KMS-11 (cell line): Measurements from ENCODE around the gene DISP2.
A peak's percentile ranks its signal among the peaks of the same experiment; 100 is the strongest.

Experiments
- H2AFZ ChIP-seq: fragments of 200-600 bp; sonication (generic); 2 replicates; pipeline ENCODE4 v1.6.1; 2016; ENCODE audit warnings: antibody characterized with exemption, mixed run types, low read depth
- H3K27ac ChIP-seq: fragments of 200-600 bp; sonication (generic); 2 replicates; pipeline ENCODE4 v1.6.1; 2016; ENCODE audit warnings: mild to moderate bottlenecking, mixed run types
- H3K27me3 ChIP-seq: fragments of 200-600 bp; sonication (generic); 2 replicates; pipeline ENCODE4 v1.6.1; 2017; ENCODE audit warnings: mild to moderate bottlenecking, low read depth, mixed run types, moderate library complexity; ENCODE audit not compliant: insufficient read depth
- H3K36me3 ChIP-seq: fragments of 200-600 bp; sonication (generic); 2 replicates; pipeline ENCODE4 v1.6.1; 2017; ENCODE audit warnings: mild to moderate bottlenecking, mixed run types; ENCODE audit not compliant: insufficient read depth
- H3K4me1 ChIP-seq: fragments of 200-600 bp; sonication (generic); 2 replicates; pipeline ENCODE4 v1.6.1; 2016; ENCODE audit warnings: mild to moderate bottlenecking, low read depth, mixed run types; ENCODE audit not compliant: poor library complexity, severe bottlenecking
- H3K4me2 ChIP-seq: fragments of 200-600 bp; sonication (generic); 2 replicates; pipeline ENCODE4 v1.7.0; 2016; ENCODE audit warnings: mild to moderate bottlenecking, mixed run types
- H3K4me3 ChIP-seq: fragments of 200-600 bp; sonication (generic); IDR thresholded peaks from 2 replicates; pipeline ENCODE4 v1.6.1; 2017; ENCODE audit warnings: low read depth, low read length, mixed read lengths; ENCODE audit not compliant: insufficient read depth
- H3K79me2 ChIP-seq: fragments of 200-600 bp; sonication (generic); 2 replicates; pipeline ENCODE4 v1.6.1; 2016; ENCODE audit warnings: low read depth, mixed run types; ENCODE audit not compliant: insufficient read depth
- H3K9ac ChIP-seq: fragments of 200-600 bp; sonication (generic); 2 replicates; pipeline ENCODE4 v1.6.1; 2016; ENCODE audit warnings: mild to moderate bottlenecking, mixed run types
- H4K20me1 ChIP-seq: fragments of 200-600 bp; sonication (generic); 2 replicates; pipeline ENCODE4 v1.6.1; 2016; ENCODE audit warnings: mild to moderate bottlenecking, mixed run types; ENCODE audit not compliant: insufficient read depth
- TF ChIP-seq, protein P1 (sequence below): fragments of 200-600 bp; sonication (generic); conservative IDR thresholded peaks from 2 replicates; pipeline ENCODE4 v1.6.1; 2017; ENCODE audit warnings: low read depth, mild to moderate bottlenecking, antibody characterized with exemption, low read length, moderate library complexity, mixed read lengths

Gene DISP2

GRCh38 chr15:40349163-40349562, 8.9 kb upstream of the DISP2 start:
- Histone ChIP-seq H3K9ac (no peak overlapping the region), H3K4me2 (no peak overlapping the region), H2AFZ (no peak overlapping the region), H4K20me1 (no peaks in the 10 kb centered on the region), H3K4me3 (no peak overlapping the region), H3K27me3 (0 out of 2 replicates have a peak, but pooled peaks cover 2% of the 10 kb centered on the region), H3K4me1 (no peaks in the 10 kb centered on the region), H3K79me2 (no peaks in the 10 kb centered on the region), H3K36me3 (no peaks in the 10 kb centered on the region), H3K27ac (no peak overlapping the region)
- TF ChIP-seq, protein P1, sequence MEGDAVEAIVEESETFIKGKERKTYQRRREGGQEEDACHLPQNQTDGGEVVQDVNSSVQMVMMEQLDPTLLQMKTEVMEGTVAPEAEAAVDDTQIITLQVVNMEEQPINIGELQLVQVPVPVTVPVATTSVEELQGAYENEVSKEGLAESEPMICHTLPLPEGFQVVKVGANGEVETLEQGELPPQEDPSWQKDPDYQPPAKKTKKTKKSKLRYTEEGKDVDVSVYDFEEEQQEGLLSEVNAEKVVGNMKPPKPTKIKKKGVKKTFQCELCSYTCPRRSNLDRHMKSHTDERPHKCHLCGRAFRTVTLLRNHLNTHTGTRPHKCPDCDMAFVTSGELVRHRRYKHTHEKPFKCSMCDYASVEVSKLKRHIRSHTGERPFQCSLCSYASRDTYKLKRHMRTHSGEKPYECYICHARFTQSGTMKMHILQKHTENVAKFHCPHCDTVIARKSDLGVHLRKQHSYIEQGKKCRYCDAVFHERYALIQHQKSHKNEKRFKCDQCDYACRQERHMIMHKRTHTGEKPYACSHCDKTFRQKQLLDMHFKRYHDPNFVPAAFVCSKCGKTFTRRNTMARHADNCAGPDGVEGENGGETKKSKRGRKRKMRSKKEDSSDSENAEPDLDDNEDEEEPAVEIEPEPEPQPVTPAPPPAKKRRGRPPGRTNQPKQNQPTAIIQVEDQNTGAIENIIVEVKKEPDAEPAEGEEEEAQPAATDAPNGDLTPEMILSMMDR: no peak

DNA sequence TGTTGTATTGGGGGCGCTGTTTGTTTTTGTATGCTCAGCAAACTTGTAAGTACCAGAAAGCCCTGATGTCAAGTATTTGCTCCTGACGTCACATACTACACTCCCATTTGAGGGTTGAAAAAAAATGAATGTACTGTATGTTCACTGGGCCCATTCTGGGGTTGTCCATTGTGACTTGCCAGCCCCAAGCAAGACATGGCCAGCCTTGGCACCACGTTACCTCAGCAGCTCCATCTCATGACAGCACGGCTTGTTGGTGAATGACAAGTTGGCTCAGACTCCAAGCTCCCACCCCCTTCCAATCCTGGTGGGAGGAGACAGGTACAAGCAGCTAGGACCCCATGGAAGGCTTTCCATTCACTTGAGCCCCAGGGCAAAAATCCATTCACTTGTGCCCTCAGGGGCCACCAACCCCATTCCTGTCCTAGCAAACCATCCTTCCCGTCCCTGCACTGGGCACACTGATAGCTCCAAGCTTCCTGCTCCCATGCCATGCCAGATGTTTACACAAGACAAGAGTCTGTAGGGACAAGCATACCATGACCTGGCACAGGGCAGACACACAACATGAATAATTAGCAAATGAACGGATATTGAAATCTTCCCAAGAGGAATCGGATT, 5.6 kb upstream of the DISP2 start:
- H3K4me3 ChIP-seq: no peak overlapping the region
- no peak overlapping the region for H2AFZ ChIP-seq
- no peak overlapping the region for H3K27ac ChIP-seq
- 0 out of 2 replicates have a peak, but pooled peaks cover 8% of the 10 kb centered on the region for H3K27me3 ChIP-seq
- H4K20me1 ChIP-seq: no peaks in the 10 kb centered on the region
- H3K4me1 ChIP-seq: no peaks in the 10 kb centered on the region
- H3K9ac ChIP-seq: no peak overlapping the region
- H3K36me3 ChIP-seq: no peaks in the 10 kb centered on the region
- H3K4me2 ChIP-seq: no peak overlapping the region
- TF ChIP-seq, protein P1: no peak
- H3K79me2 ChIP-seq: no peaks in the 10 kb centered on the region

- H3K27me3 ChIP-seq: peaks cover 10% of the 10 kb centered on the region; the same call in 1 of the 2 replicates
- H4K20me1 ChIP-seq: no peaks in the 10 kb centered on the region
- no peak overlapping the region for H3K9ac ChIP-seq
- H3K79me2 ChIP-seq: no peaks in the 10 kb centered on the region
- H3K27ac ChIP-seq: no peak overlapping the region
- TF ChIP-seq, protein P1: no peak
- no peaks in the 10 kb centered on the region for H3K36me3 ChIP-seq
- H3K4me1 ChIP-seq: peaks cover 6% of the 10 kb centered on the region
- no peak overlapping the region for H3K4me2 ChIP-seq
- H3K4me3 ChIP-seq: no peak overlapping the region
- H2AFZ ChIP-seq: no peak overlapping the region
These were observed 4.3 kb upstream of the DISP2 start for GRCh38 chr15:40353697-40354096.

DNA sequence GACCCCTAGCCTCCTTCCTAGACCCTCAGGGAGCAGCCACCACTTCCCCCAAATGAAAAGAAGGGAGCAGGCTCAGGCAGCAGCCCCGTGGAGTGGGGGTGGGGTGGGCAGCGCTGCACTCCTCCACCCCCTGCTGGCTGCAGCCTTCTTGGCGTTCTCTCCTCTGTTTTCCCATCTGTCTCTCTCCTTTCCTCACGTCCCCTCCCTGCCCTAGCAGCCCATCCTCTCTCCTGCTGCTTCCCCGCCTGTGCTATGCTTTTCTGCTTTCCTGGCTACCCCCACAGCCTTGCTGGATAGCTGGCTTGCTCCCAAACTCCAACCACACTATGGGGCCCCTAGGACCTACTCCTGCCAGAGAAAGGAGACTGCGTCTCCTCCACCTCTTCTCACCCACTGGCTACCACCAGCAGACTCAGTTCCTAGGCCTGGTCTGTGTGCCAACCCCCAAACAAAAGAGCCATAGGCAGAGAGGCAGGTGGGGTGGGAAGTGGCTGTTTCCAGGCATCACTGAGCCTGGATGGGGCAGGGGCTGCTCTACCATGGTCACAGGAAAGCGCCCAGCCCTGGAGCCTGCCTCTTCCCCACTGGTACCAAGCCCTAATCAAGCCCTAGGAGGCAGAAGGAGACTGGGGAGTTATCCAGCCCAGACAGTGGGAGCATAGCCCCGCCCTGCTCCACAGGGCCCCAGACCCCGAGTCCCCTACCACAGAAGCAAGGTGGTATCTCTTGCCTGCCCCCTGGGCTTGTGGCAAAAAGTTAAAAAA, 3.4 kb upstream of the DISP2 start:
- Histone ChIP-seq H3K4me1 (peaks cover 7% of the 10 kb centered on the region), H2AFZ (0 out of 2 replicates have a peak overlapping the region, but pooled peaks have one; percentile 22), H3K36me3 (no peaks in the 10 kb centered on the region), H3K79me2 (no peaks in the 10 kb centered on the region), H3K4me2 (no peak overlapping the region), H4K20me1 (no peaks in the 10 kb centered on the region), H3K27ac (no peak overlapping the region), H3K27me3 (peaks cover 17% of the 10 kb centered on the region), H3K4me3 (no peak overlapping the region), H3K9ac (no peak overlapping the region)
- TF ChIP-seq, protein P1: peak; percentile 28
